Adrenal gland (tissue), 12 donors: ENCODE measurements around the gene CCDC187. TPM values are rescaled to one million over a fixed set of nuclear protein-coding genes. Genes with fewer than 3 reads are reported as not detected.

Experiments
- DNase-seq, 7 donors: peaks; one replicate each; pipeline ENCODE4 v3.0.0-alpha.2; 2019 to 2020
- H3K27ac ChIP-seq, 5 donors: fragments of 200-600 bp; sonication (generic) in 4 of 5; 1 replicate in 3 of 5; 2 replicates in 2 of 5; pipeline versions ENCODE4 v1.5.1 to v1.8.0; 2016 to 2020; ENCODE audit warnings: mild to moderate bottlenecking in 1 of 5
- H3K27me3 ChIP-seq: fragments of 200-600 bp; 2 replicates; pipeline ENCODE4 v1.8.0; 2021
- H3K36me3 ChIP-seq, 2 donors: fragments of 200-600 bp; replicated peaks in 1 of 2; 1 replicate in 1 of 2; 2 replicates in 1 of 2; pipeline versions ENCODE4 v1.5.1 to v1.8.0; 2018 to 2022
- H3K4me1 ChIP-seq, 2 donors: fragments of 200-600 bp; replicated peaks in 1 of 2; 1 replicate in 1 of 2; 2 replicates in 1 of 2; pipeline versions ENCODE4 v1.5.1 to v1.8.0; 2018 to 2021
- H3K4me3 ChIP-seq, 4 donors: fragments of 200-600 bp; sonication (generic) in 3 of 4; one replicate each; pipeline ENCODE4 v1.5.1; 2016 to 2018
- H3K9me3 ChIP-seq, 3 donors: fragments of 200-600 bp; sonication (generic) in 1 of 3; replicated peaks in 1 of 3; 1 replicate in 2 of 3; 2 replicates in 1 of 3; pipeline versions ENCODE4 v1.5.1 to v1.8.0; 2016 to 2021
- POLR2A ChIP-seq, 2 donors: fragments of 450-650 bp; IDR thresholded peaks; one replicate each; pipeline ENCODE4 v1.6.1; 2017; ENCODE audit warnings: antibody characterized with exemption in 2 of 2, mild to moderate bottlenecking in 2 of 2, moderate library complexity in 1 of 2
- WGBS, 4 donors: extraction: QIAGEN DNeasy Blood & Tissue Kit in 2 of 4; methylation state at CpG; one replicate each; pipeline versions ENCODE4 v1.1.5 to v1.1.7; 2013 to 2017; 5-methylcytosine and 5-hydroxymethylcytosine counted together
- intact Hi-C, 2 donors: fragments of 100-400 bp; cut with DNase I; formaldehyde crosslinking; loops; one replicate each; pipeline versions ENCODE4 v1.14.1 to v1.15.0; 2022 to 2023
- polyA plus RNA-seq, 3 donors: library from polyadenylated mRNA; stranded (reverse); fragments of 200-250 nt in 2 of 3; fragments of 350-450 nt in 1 of 3; fragmentation: Illumina TruSeq in 1 of 3; extraction: RNeasy Lipid Tissue Mini Kit (QIAGEN cat#74804) in 1 of 3; gene quantifications; one replicate each; pipeline ENCODE4 v1.2.3, GENCODE V29; 2013 to 2014
- total RNA-seq, 9 donors: library from RNA; depleted of rRNA in 4 of 9; stranded (reverse); fragments of >200 nt in 4 of 9; fragments of 120-200 nt in 1 of 9; fragmentation: NEBNext Ultra II Directional in 1 of 9; extraction: Animal tissue kit (Norgen Biotek cat#: 25700) in 1 of 9; gene quantifications; one replicate each; pipeline versions ENCODE4 v1.1.0 to v1.2.4, GENCODE V29; 2013 to 2023
- TF ChIP-seq, protein P1 (sequence below), 6 experiments: fragments of 450-650 bp in 4 of 6; fragments of 200-600 bp in 2 of 6; sonication (generic) in 1 of 6; IDR thresholded peaks; 1 replicate in 5 of 6; 2 replicates in 1 of 6; pipeline versions ENCODE4 v1.5.1 to v1.8.0; 2016 to 2021; ENCODE audit warnings: antibody characterized with exemption in 6 of 6, mild to moderate bottlenecking in 2 of 6, moderate library complexity in 1 of 6
- donor health status: healthy with polysubstance abuse.
- donor health status: Bipolar disorder and iron deficiency.
- donor health status: DM: yes; HTN: yes; CAD: no.
- donor health status: DM: no; HTN: no; CAD: no.
- donor health status: DM: no; HTN: no; CAD: no.
- donor health status: DM: yes; HTN: yes; CAD: no.

Gene CCDC187
- total and polyA plus RNA-seq, 12 donors: under 0.01 to 0.44 (median 0.08) TPM; not detected in 1

DNA sequence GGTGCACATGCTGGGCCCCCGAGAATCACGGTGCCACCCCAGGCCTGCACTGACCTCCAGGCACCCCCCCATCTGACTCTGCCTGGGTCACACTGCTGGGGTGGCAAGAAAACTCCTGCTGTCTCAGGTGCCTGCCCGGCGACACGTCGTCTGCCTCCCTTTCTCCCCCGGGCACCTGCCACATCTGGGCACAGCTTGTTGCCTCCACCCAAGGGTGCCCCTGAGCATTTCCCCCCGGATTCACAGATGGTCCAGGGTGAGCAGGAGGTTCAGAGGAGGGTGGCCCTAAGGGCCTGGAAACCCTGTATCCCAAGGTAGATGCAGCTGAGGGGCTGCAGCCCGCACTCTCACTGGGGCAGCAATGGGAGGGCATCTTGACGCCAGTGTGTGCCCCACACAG, 43.4 kb downstream of the CCDC187 start:
- DNase-seq: no peak

GRCh38 chr9:136259836-136260235, 44.1 kb downstream of the CCDC187 start:
- Histone ChIP-seq H3K27me3 (no peaks in the 10 kb centered on the region), H3K9me3 (no peaks in the 10 kb centered on the region), H3K27ac (no peak overlapping the region), H3K4me1 (peaks cover 13 to 16% of the 10 kb centered on the region in 2 donors), H3K36me3 (no peaks in the 10 kb centered on the region), H3K4me3 (no peak overlapping the region)
- no peak for DNase-seq
- no peak for TF ChIP-seq POLR2A (IDR thresholded peaks at IDR 0.05)
- TF ChIP-seq, protein P1, sequence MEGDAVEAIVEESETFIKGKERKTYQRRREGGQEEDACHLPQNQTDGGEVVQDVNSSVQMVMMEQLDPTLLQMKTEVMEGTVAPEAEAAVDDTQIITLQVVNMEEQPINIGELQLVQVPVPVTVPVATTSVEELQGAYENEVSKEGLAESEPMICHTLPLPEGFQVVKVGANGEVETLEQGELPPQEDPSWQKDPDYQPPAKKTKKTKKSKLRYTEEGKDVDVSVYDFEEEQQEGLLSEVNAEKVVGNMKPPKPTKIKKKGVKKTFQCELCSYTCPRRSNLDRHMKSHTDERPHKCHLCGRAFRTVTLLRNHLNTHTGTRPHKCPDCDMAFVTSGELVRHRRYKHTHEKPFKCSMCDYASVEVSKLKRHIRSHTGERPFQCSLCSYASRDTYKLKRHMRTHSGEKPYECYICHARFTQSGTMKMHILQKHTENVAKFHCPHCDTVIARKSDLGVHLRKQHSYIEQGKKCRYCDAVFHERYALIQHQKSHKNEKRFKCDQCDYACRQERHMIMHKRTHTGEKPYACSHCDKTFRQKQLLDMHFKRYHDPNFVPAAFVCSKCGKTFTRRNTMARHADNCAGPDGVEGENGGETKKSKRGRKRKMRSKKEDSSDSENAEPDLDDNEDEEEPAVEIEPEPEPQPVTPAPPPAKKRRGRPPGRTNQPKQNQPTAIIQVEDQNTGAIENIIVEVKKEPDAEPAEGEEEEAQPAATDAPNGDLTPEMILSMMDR (IDR thresholded peaks at IDR 0.05): no peak
- 87 to 100% (median 91%) methylated on average over 3 to 17 of the region's 17 CpGs for WGBS, 4 donors
- intact Hi-C loops: no loop called here

More for the DNA sequence above, 43.4 kb downstream of the CCDC187 start:
- TF ChIP-seq, protein P1 (IDR thresholded peaks at IDR 0.05): no peak
- no peak for TF ChIP-seq POLR2A (IDR thresholded peaks at IDR 0.05)
- Histone ChIP-seq H3K27ac (no peak overlapping the region), H3K27me3 (no peaks in the 10 kb centered on the region), H3K4me1 (peaks cover 6 to 9% of the 10 kb centered on the region in 2 donors), H3K9me3 (no peaks in the 10 kb centered on the region), H3K4me3 (no peak overlapping the region), H3K36me3 (no peaks in the 10 kb centered on the region)
- WGBS, 4 donors: 89 to 93% (median 92%) methylated on average over 10 of the region's 10 CpGs; no CpG with 5 or more reads in 1 of the 4 donors
- intact Hi-C loops: no loop called here

DNA sequence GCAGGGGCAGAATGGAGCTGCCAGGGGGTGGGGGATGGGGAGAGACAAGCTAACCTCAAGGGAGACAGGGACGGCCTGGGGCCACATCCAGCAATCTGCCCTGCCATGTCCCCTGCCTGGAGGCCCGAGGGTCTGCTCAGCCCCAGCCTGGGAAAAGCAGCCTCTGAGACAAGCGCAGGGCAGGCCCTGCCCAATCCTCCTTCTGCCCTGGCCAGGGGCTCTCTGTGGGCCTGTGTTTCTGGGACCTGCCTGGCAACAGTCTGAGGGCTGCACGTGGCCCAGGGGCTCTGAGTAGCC, 44.4 kb downstream of the CCDC187 start:
- Histone ChIP-seq H3K4me3 (no peak overlapping the region), H3K9me3 (no peaks in the 10 kb centered on the region), H3K4me1 (peaks cover 16 to 20% of the 10 kb centered on the region in 2 donors), H3K27me3 (no peaks in the 10 kb centered on the region), H3K36me3 (no peaks in the 10 kb centered on the region), H3K27ac (no peak overlapping the region)
- TF ChIP-seq POLR2A (IDR thresholded peaks at IDR 0.05): no peak
- TF ChIP-seq, protein P1 (IDR thresholded peaks at IDR 0.05): no peak
- 31 to 74% (median 62%) methylated on average over 2 to 4 of the region's 4 CpGs for whole genome bisulfite sequencing, 4 donors
- no peak for DNase-seq
- intact Hi-C loops: no loop called here

GRCh38 chr9:136258786-136259516, 44.9 kb downstream of the CCDC187 start:
- intact Hi-C loops: no loop called here
- 83 to 87% (median 85%) methylated on average over 19 to 22 of the region's 22 CpGs for WGBS, 4 donors
- TF ChIP-seq, protein P1 (IDR thresholded peaks at IDR 0.05): no peak
- no peak for TF ChIP-seq POLR2A (IDR thresholded peaks at IDR 0.05)
- Histone ChIP-seq H3K4me3 (no peak overlapping the region), H3K27me3 (no peaks in the 10 kb centered on the region), H3K27ac (no peak overlapping the region), H3K36me3 (no peaks in the 10 kb centered on the region), H3K9me3 (no peaks in the 10 kb centered on the region), H3K4me1 (peaks cover 21 to 22% of the 10 kb centered on the region in 2 donors)
- no peak for DNase-seq
